Adrenal gland (tissue), 12 donors: ENCODE data around the gene ZNF396. TPM values are rescaled to one million over a fixed set of nuclear protein-coding genes. Genes with fewer than 3 reads are reported as not detected.

Source experiments
- DNase-seq, 7 donors: peaks; one replicate each; pipeline ENCODE4 v3.0.0-alpha.2; 2019 to 2020
- H3K27ac ChIP-seq, 5 donors: fragments of 200-600 bp; sonication (generic) in 4 of 5; 1 replicate in 3 of 5; 2 replicates in 2 of 5; pipeline versions ENCODE4 v1.5.1 to v1.8.0; 2016 to 2020; ENCODE audit warnings: mild to moderate bottlenecking in 1 of 5
- H3K27me3 ChIP-seq: fragments of 200-600 bp; 2 replicates; pipeline ENCODE4 v1.8.0; 2021
- H3K36me3 ChIP-seq, 2 donors: fragments of 200-600 bp; replicated peaks in 1 of 2; 1 replicate in 1 of 2; 2 replicates in 1 of 2; pipeline versions ENCODE4 v1.5.1 to v1.8.0; 2018 to 2022
- H3K4me1 ChIP-seq, 2 donors: fragments of 200-600 bp; replicated peaks in 1 of 2; 1 replicate in 1 of 2; 2 replicates in 1 of 2; pipeline versions ENCODE4 v1.5.1 to v1.8.0; 2018 to 2021
- H3K4me3 ChIP-seq, 4 donors: fragments of 200-600 bp; sonication (generic) in 3 of 4; one replicate each; pipeline ENCODE4 v1.5.1; 2016 to 2018
- H3K9me3 ChIP-seq, 3 donors: fragments of 200-600 bp; sonication (generic) in 1 of 3; replicated peaks in 1 of 3; 1 replicate in 2 of 3; 2 replicates in 1 of 3; pipeline versions ENCODE4 v1.5.1 to v1.8.0; 2016 to 2021
- CTCF ChIP-seq, 6 experiments: fragments of 450-650 bp in 4 of 6; fragments of 200-600 bp in 2 of 6; sonication (generic) in 1 of 6; IDR thresholded peaks; 1 replicate in 5 of 6; 2 replicates in 1 of 6; pipeline versions ENCODE4 v1.5.1 to v1.8.0; 2016 to 2021; ENCODE audit warnings: antibody characterized with exemption in 6 of 6, mild to moderate bottlenecking in 2 of 6, moderate library complexity in 1 of 6
- POLR2A ChIP-seq, 2 donors: fragments of 450-650 bp; IDR thresholded peaks; one replicate each; pipeline ENCODE4 v1.6.1; 2017; ENCODE audit warnings: antibody characterized with exemption in 2 of 2, mild to moderate bottlenecking in 2 of 2, moderate library complexity in 1 of 2
- WGBS, 4 donors: extraction: QIAGEN DNeasy Blood & Tissue Kit in 2 of 4; methylation state at CpG; one replicate each; pipeline versions ENCODE4 v1.1.5 to v1.1.7; 2013 to 2017; 5-methylcytosine and 5-hydroxymethylcytosine counted together
- intact Hi-C, 2 donors: fragments of 100-400 bp; cut with DNase I; formaldehyde crosslinking; loops; one replicate each; pipeline versions ENCODE4 v1.14.1 to v1.15.0; 2022 to 2023
- polyA plus RNA-seq, 3 donors: library from polyadenylated mRNA; stranded (reverse); fragments of 200-250 nt in 2 of 3; fragments of 350-450 nt in 1 of 3; fragmentation: Illumina TruSeq in 1 of 3; extraction: RNeasy Lipid Tissue Mini Kit (QIAGEN cat#74804) in 1 of 3; gene quantifications; one replicate each; pipeline ENCODE4 v1.2.3, GENCODE V29; 2013 to 2014
- total RNA-seq, 9 donors: library from RNA; depleted of rRNA in 4 of 9; stranded (reverse); fragments of >200 nt in 4 of 9; fragments of 120-200 nt in 1 of 9; fragmentation: NEBNext Ultra II Directional in 1 of 9; extraction: Animal tissue kit (Norgen Biotek cat#: 25700) in 1 of 9; gene quantifications; one replicate each; pipeline versions ENCODE4 v1.1.0 to v1.2.4, GENCODE V29; 2013 to 2023
- donor health status: healthy with polysubstance abuse.
- donor health status: Bipolar disorder and iron deficiency.
- donor health status: DM: yes; HTN: yes; CAD: no.
- donor health status: DM: no; HTN: no; CAD: no.
- donor health status: DM: no; HTN: no; CAD: no.
- donor health status: DM: yes; HTN: yes; CAD: no.

The ZNF396 gene
- total and polyA plus RNA-seq, 12 donors: 0.61 to 9.9 (median 3.7) TPM

- Histone ChIP-seq H3K9me3 (no peaks in the 10 kb centered on the region), H3K4me1 (peaks cover 0 to 3% of the 10 kb centered on the region in 2 donors), H3K4me3 (no peak overlapping the region), H3K27me3 (no peaks in the 10 kb centered on the region), H3K27ac (no peak overlapping the region), H3K36me3 (no peaks in the 10 kb centered on the region)
- intact Hi-C loops: no loop called here
- peak; percentile 56 to 77 (median 76) for DNase-seq
- WGBS, 4 donors: 14 to 21% (median 19%) methylated on average over 7 of the region's 7 CpGs
- no peak for TF ChIP-seq POLR2A (IDR thresholded peaks at IDR 0.05)
- peak; percentile 77 to 92 (median 82) for TF ChIP-seq CTCF (IDR thresholded peaks at IDR 0.05)
Observed at GRCh38 chr18:35386600-35387100, 9.5 kb upstream of the ZNF396 start.

- intact Hi-C loops: no loop called here
- WGBS, 4 donors: 73 to 91% (median 77%) methylated on average over 2 of the region's 2 CpGs
- no peak overlapping the region for H3K4me3 ChIP-seq
- DNase-seq: no peak
- H3K36me3 ChIP-seq: no peaks in the 10 kb centered on the region
- H3K27me3 ChIP-seq: no peaks in the 10 kb centered on the region
- no peak for TF ChIP-seq CTCF (IDR thresholded peaks at IDR 0.05)
- H3K27ac ChIP-seq: no peak overlapping the region
- H3K4me1 ChIP-seq: peaks cover 0 to 3% of the 10 kb centered on the region in 2 donors
- H3K9me3 ChIP-seq: no peaks in the 10 kb centered on the region
Observed at GRCh38 chr18:35383136-35383535, 6.0 kb upstream of the ZNF396 start.

- intact Hi-C loops: no loop called here
- no peak for DNase-seq
- no peak overlapping the region for H3K4me3 ChIP-seq
- no peaks in the 10 kb centered on the region for H3K27me3 ChIP-seq
- H3K27ac ChIP-seq: no peak overlapping the region
- H3K9me3 ChIP-seq: no peaks in the 10 kb centered on the region
- H3K4me1 ChIP-seq: peaks cover 3 to 7% of the 10 kb centered on the region in 2 donors
- no peak for TF ChIP-seq CTCF (IDR thresholded peaks at IDR 0.05)
- TF ChIP-seq POLR2A (IDR thresholded peaks at IDR 0.05): no peak
- no peaks in the 10 kb centered on the region for H3K36me3 ChIP-seq
- WGBS, 4 donors: 61 to 91% (median 73%) methylated on average over 2 of the region's 2 CpGs
Observed at GRCh38 chr18:35379421-35379820, 2.3 kb upstream of the ZNF396 start.

- Histone ChIP-seq H3K9me3 (no peaks in the 10 kb centered on the region), H3K4me3 (no peak overlapping the region), H3K4me1 (peaks cover 3 to 7% of the 10 kb centered on the region in 2 donors), H3K36me3 (no peaks in the 10 kb centered on the region), H3K27ac (no peak overlapping the region), H3K27me3 (no peaks in the 10 kb centered on the region)
- TF ChIP-seq POLR2A (IDR thresholded peaks at IDR 0.05): no peak
- TF ChIP-seq CTCF (IDR thresholded peaks at IDR 0.05): no peak
- DNase-seq: no peak
- 29 to 52% (median 40%) methylated on average over 4 of the region's 4 CpGs for WGBS, 4 donors
- intact Hi-C loops: no loop called here
Observed at GRCh38 chr18:35378574-35378896, 1.4 kb upstream of the ZNF396 start.
